Measurements from ENCODE around the gene CPSF6. TPM values are rescaled to one million over a fixed set of nuclear protein-coding genes. Genes with fewer than 3 reads are reported as not detected.
"Not testable (repeated sequence)": the region's sequence is repeated elsewhere in the genome, so short reads cannot be mapped to it uniquely, and the experiment has no call there.

Gene CPSF6
- total RNA-seq (2014; rRNA removed; shearing (Covaris generic)): 58.7 and 91.7 TPM in 2 replicates
- polyA plus RNA-seq (2014; cell fraction: nucleus; rRNA removed): 99.5 and 177 TPM in 2 replicates

DNA sequence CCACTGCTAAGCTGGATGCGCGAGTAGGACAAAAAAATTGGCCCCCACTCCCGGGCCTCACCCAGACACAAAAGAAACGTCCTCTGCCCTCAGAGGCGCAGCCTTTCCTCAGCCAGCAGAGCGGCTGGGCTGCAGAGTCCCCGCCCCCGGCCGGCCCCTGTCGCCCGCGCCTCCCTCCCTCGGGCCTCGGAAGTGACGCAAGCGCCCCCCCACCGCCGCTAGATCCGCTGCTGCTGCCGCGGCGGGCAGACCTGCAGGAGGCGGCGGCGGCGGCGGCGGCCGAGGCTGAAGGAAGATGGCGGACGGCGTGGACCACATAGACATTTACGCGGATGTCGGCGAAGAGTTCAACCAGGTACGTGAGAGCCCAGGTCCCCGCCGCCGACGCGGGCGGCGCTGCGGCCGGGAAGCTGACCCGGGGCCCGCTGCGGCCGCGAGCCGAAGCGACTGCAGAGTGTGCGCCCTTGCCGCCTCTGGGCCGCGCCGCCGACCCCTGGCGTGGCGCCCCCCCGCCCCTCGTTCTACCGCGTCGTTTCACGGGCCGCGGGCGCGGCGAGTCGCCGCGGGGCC lies at the start of gene CPSF6:
Gene CPSF6 (plus strand): TSS at position 218 of the 570 bp plus-strand sequence. CDS start 78 bp downstream, at position 296.
- peak; percentile 90 for DNase-seq (ENCODE audit: extremely low read depth, low read depth)

DNA sequence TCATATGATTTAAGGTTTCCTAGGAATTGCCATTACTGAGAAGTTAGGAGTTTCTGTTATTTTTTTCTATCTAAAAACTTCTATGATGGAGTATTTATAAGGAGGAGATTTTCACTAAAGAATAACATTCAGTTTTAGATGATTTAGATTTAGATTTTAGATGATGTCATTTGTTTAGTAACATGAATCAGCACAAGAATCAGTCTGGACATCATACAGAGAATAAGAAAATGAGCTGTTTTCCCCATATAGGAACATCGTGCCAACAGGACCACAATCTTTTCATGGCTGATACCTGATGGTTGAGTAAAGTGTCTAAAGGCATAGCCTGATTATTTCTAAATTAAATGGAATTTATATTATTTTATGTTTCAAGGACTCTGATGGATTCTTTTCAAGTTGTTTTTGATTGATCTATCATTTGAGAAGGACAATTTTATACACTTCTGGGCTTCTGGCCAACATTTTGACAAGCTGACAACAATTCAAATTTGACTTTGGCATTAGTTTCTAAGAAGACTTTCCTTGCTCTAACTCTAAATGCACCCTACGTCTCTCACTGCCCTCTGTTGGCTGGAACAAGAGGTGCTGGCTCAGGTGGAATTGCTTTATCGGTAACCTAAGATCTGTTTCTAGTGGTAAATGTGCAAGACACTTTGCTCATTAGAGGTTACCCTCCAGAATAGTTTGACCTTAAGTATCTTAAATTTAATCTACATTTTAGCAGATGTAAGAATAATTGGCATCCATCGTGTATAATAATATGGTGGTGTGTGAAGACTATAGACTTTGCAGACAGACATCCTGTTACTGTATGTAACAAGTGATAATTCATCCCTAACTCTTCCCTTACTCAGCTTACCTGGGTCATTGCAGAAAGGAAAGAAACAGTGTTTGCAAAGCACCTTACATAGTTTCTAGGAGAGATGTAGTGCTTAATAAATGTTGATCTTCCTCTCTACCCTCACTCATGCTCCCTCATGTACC lies 42.8 kb upstream of the CPSF6 start:
- DNase-seq (ENCODE audit: extremely low read depth, low read depth): no peak

- DNase-seq (ENCODE audit: extremely low read depth, low read depth): not testable (repeated sequence)
These were observed 39.4 kb upstream of the CPSF6 start for GRCh38 chr12:69199976-69200375.

DNA sequence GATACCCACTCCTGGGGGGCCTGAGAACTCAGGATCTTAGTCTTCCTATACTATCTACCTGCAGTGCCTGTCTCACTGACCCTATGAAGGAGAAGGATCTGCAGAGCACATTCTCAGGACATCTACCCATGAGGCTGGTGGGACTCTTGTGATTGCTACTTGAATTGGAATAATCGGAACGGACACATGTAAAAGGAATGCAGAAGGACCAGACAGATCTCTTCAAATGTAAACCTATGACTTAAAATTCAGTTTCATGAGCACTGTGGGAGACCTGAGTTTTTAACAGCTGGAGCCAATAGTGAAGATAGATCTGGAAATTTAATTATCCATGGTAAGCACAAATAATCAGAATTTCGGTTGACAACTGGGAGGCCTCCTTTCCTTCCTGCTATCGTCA lies 35.2 kb upstream of the CPSF6 start:
- no peak for DNase-seq (ENCODE audit: extremely low read depth, low read depth)

DNA sequence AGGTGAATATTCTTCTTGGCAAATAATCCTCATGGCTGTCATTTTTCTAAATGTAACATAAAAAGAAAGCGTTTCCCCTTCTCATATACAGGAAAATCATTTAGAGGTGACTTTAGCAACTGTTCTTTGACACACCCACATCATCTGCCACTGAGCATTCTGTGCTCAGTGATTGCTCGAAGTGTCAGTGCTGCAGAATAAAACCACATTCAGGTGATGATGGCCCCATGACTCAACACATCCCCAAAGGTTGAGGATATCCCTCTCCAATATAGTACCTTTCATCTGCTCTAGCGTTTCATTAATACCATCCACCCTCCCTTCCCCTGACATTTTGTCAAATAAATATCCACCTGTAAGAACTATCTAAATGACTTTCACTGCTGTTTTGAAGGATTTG lies 28.7 kb upstream of the CPSF6 start:
- DNase-seq (ENCODE audit: extremely low read depth, low read depth): no peak

DNA sequence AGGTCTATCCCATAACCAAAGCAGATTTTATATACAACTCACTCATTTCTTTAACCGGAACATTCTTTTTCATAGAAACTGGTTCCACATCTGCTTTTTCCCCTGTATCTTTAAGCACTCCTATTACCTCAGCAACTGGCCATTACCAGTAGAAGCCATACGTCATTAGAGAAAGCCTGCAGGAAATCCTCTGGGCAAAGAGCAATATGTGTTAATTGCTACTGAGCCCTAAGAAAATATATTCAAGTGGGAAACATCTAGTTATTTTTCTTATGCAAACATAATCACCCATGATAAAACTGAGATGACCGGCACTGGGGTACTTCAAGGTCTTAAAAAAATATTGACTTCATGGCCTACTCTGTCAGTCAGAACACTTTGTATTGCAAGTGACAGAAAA lies 28.2 kb upstream of the CPSF6 start:
- no peak for DNase-seq (ENCODE audit: extremely low read depth, low read depth)

DNA sequence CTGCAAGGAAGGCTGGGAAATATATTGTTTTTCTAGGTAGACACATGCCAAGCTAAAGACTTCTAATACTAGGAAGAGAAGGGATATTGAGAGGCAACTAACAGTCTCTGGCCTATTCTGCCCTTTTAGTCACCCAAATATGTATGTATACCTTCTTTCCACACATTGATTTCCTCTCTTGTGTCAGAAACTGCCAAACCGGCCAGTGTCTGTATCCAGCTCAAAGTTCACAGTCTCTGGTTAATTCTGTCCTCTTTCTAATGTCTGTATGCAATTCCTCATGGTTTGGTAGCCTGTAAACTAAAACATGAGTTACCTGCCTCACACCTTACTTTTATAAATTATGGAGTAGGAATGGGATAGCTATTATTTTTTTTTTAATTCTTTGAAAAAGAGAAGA lies 25.2 kb upstream of the CPSF6 start:
- DNase-seq (ENCODE audit: extremely low read depth, low read depth): no peak

DNA sequence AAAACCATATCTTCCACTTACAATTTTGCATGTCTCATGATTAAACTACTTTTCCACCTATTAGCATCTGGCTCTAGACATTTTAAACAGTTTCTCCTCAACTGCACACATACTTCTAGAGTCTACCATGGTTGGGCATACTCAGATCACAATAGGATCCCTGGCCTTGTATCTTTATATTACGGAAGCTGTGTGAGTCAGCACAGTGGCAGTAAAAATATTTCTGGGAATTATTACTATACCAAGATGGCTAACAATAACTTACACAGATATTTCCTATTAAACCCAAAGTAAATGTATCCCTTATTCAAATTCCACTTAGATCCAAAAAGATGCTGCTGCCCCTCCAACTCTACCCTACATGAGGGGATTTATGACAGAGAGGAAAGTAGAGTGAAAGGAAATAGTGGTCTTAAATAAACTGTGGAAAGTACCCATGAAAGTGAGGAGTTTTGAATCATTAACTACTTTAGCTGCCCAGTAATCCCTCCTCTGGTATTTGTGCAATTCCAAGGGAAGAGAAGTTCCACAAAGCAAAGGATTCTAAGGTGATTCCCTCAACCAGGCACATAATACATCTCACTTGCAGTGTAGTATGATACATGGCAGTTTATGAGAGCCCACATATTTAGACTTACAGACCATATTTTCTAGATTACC lies 14.0 kb upstream of the CPSF6 start:
- DNase-seq (ENCODE audit: extremely low read depth, low read depth): no peak

DNA sequence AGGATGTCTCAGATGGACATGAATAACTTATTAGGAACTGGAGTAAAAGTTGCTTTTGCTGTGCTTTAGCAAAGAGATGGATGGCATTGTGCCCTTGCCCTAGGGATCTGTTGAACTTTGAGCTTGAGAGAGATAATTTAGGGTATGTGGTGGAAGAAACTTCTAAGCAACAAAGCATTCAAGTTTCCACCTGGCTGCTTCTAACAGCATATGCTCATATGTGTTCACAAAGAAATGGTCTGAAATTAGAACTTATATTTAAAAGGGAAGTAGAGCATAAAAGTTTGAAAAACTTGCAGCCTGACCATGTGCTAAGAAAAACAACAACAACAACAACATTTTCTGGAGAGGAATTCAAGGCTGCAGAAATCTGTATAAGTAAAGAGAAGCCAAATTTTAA lies 7.9 kb upstream of the CPSF6 start:
- DNase-seq (ENCODE audit: extremely low read depth, low read depth): no peak

DNA sequence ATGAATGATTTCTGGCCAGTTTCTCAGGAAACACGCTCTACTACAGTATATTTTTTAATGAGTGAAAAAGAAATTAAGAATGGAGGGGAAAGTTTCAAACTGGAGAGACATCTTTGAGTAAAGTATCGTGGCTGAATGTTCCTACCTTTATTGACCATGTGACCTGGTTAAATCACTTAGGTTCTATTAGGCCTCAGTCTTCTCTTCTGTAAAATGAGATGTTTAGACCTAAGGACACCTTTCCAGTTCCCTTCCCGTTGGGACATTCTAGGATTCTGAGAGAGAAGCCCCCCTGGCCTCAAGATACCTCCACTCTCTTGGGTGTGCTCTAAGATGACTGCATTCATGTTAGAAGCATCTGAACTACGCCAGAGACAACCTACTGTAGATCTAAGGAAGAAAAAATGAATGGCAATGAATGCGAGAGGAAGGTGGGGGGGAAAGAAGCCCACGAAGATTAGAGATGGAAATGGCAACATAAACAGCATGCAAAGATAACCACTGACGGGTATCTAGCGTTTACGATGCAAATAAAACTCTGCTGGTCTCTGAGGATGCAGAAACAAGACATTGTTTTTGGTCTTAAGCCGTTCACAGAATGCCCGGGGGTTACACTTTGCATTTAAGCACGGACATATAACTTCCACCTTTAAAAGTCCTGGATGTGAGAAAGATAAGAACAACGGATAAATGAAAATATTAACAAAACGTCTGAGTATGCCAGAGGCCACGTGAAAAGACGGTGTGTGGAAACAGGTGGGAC lies 599 bp upstream of the CPSF6 start:
- DNase-seq (ENCODE audit: extremely low read depth, low read depth): no peak

DNA sequence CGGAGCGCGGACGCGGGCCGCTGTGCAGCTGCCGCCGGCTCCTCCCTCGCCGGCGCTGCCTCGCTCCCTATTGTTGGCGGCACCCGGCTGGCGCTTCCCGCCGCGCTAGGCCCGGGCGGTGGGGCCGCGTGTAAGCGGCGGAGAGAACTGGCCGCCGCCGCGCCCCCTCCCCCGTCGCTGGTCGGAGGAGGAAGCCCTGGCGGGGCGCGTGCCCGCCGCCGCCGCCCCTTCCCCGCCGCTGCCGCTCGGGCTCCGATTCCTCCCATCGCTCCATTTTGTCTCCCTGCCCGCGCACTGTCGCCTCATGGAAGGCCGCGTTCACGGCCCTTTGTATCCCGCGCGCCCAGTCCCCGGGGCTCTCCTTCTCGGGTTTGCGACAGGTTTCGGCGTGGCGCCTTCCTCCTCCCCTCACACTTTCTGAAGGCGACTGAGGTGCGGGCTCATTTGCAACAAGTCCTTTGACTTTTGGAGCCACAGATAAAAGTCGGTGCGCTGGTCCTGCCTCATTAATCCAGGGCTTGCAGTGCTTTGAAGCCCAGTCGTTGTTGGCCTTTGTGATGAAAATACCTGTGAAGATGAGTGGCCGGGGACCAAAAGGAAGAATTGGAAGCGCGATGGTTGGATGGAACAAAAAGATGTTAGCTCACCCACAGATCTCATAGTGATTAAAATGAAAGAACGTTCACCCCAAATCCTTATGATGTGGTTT lies 707 bp downstream of the CPSF6 start:
- no peak for DNase-seq (ENCODE audit: extremely low read depth, low read depth)

DNA sequence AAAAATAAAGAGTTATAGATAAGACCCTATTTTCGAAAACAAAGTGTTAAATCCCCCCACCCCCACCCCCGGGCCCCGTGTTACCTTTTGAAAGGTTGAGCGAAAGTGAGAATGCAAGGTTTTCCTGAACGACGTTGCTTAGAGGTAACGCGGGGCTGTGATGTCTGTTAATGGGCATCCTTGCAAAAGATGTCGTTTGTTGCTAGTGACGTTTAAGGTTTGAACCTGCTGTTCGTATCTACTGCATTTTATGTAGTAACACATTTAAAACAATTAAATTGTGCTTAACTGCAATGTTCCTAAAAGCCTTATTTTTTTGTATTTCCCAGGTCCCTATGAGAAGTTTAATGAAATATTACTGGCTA lies 1.2 kb downstream of the CPSF6 start:
- no peak for DNase-seq (ENCODE audit: extremely low read depth, low read depth)

- DNase-seq (ENCODE audit: extremely low read depth, low read depth): no peak
These were observed 2.2 kb downstream of the CPSF6 start for GRCh38 chr12:69241438-69242092.

- DNase-seq (ENCODE audit: extremely low read depth, low read depth): no peak
These were observed 4.0 kb downstream of the CPSF6 start for GRCh38 chr12:69243099-69244084.

DNA sequence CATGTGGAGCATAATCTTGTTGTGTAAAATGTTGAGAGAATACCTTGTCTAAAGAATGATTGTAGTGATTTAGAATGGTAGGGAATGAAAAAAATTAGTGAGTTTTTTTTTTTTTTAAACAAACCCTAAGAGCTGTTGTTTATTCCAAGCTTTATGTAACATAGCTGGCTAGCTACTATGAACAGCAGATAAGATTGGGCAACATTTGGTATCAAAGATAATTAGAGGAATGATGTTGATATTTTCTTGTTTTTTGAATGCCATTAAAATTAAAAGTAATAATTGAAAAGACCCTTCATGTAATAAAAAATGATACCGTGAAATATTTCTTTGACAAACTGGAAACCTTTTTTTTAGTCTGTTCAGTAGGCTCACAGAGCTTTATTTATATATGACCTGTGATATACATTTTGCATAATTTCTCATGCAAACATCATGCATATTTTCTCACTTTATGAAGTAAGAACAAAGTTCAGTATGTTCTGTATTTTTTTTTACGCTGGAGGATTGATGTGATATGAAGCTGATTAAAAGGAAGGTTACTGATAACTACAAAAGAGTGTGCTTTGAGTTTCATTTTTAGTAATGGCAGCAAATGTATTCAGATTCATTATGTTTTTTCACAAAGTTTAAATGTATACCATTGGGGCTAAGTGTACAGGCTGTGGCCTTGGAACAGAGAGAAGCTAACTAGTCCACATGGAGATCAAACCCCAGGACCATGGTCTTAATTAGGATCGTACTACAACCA lies 8.1 kb downstream of the CPSF6 start:
- DNase-seq (ENCODE audit: extremely low read depth, low read depth): no peak

DNA sequence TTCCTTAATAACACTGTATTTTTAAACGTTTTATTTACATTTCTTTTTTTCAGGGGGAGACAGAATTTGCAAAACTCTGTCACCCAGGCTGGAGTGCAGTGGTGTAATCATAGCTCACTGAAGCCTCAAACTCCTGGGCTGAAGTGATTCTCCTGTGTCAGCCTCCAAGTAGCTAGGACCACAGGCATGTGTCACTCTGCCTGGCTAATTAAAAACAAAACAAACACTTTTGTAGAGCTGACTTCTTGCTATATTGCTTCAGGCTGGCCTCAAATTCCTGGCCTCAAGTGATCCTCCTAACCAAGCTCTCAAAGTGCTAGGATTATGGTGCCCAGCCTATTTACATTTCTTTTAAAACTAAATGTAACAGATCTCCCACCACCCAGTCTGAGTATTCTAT lies 12.7 kb downstream of the CPSF6 start:
- no peak for DNase-seq (ENCODE audit: extremely low read depth, low read depth)

- peak; percentile 59 for DNase-seq (ENCODE audit: extremely low read depth, low read depth)
These were observed 14.7 kb downstream of the CPSF6 start for GRCh38 chr12:69254046-69254445.

DNA sequence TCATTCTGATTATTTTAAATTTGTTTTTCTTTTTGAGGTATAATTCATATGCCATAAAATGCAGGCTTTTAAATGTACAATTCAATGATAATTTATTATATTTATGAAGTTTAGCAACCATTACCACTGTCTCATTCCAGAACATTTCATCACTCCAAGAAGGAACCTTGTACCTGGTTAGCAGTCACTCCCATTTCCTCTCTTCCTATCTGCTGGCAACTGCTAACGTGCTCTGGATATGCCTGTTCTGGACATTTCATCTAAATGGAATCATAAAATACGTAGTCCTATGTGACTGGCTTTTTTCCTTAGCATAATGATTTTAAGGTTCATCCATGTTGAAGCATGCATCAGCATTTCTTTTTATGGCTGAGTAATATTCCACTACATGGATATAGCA lies 15.5 kb downstream of the CPSF6 start:
- no peak for DNase-seq (ENCODE audit: extremely low read depth, low read depth)
